HepG2 (cell line): ENCODE measurements around the gene TRMT5.

ENCODE experiments used
- ASH2L ChIP-seq: fragments of 300-600, 200-600 bp; sonication (generic); IDR thresholded peaks from 2 replicates; pipeline ENCODE4 v1.7.0; 2017; ENCODE audit warnings: low read depth, mild to moderate bottlenecking, moderate library complexity, mixed read lengths, low read length; ENCODE audit not compliant: insufficient read length
- ETV5 ChIP-seq: IDR thresholded peaks from 2 replicates; pipeline ENCODE4 v1.6.1; 2018; ENCODE audit warnings: missing biosample characterization, missing genetic modification reagents, inconsistent platforms, borderline replicate concordance
- FOXA1 ChIP-seq, 2 experiments: fragments of 450-650 bp in 1 of 2; sonication (generic) in 1 of 2; formaldehyde crosslinking in 1 of 2; IDR thresholded peaks; 2 replicates each; pipeline versions ENCODE4 v1.4.0 to v1.6.1; 2016 to 2020; ENCODE audit warnings: missing genetic modification reagents in 1 of 2
- KDM2A ChIP-seq: sonication (generic); formaldehyde crosslinking; IDR thresholded peaks from 2 replicates; pipeline ENCODE4 v1.4.0; 2020; ENCODE audit warnings: low read depth, missing genetic modification reagents, borderline replicate concordance
- NONO ChIP-seq, 2 experiments: fragments of 450-650 bp in 1 of 2; sonication (generic) in 1 of 2; formaldehyde crosslinking in 1 of 2; IDR thresholded peaks in 1 of 2; conservative IDR thresholded peaks in 1 of 2; 2 replicates each; pipeline versions ENCODE4 v1.6.1 to v1.8.0; 2017 to 2022; ENCODE audit warnings: mild to moderate bottlenecking in 1 of 2, missing genetic modification reagents in 1 of 2, moderate library complexity in 1 of 2
- PAX8 ChIP-seq: sonication (generic); formaldehyde crosslinking; IDR thresholded peaks from 2 replicates; pipeline ENCODE4 v1.8.0; 2022; ENCODE audit warnings: mild to moderate bottlenecking, missing genetic modification reagents, borderline replicate concordance
- ZBTB21 ChIP-seq: sonication (generic); formaldehyde crosslinking; IDR thresholded peaks from 2 replicates; pipeline ENCODE4 v1.4.0; 2020; ENCODE audit warnings: missing genetic modification reagents
- ZNF143 ChIP-seq: sonication (generic); formaldehyde crosslinking; IDR thresholded peaks from 2 replicates; pipeline ENCODE4 v1.4.0; 2020; ENCODE audit warnings: missing genetic modification reagents
- ZNF335 ChIP-seq: sonication (generic); formaldehyde crosslinking; IDR thresholded peaks from 2 replicates; pipeline ENCODE4 v1.4.0; 2020; ENCODE audit warnings: missing genetic modification reagents
- TF ChIP-seq, protein P1 (sequence below): sonication (generic); formaldehyde crosslinking; IDR thresholded peaks from 2 replicates; pipeline ENCODE4 v1.4.0; 2020; ENCODE audit warnings: missing genetic modification reagents
- TF ChIP-seq, protein P2 (sequence below), 2 experiments: IDR thresholded peaks; 2 replicates each; pipeline ENCODE4 v1.6.1; 2011 to 2012; ENCODE audit warnings: low read length in 2 of 2, borderline replicate concordance in 1 of 2, low read depth in 1 of 2, mild to moderate bottlenecking in 1 of 2, moderate library complexity in 1 of 2
- TF ChIP-seq, protein P3 (sequence below): sonication (generic); formaldehyde crosslinking; IDR thresholded peaks from 2 replicates; pipeline ENCODE4 v1.5.0; 2020; ENCODE audit warnings: mild to moderate bottlenecking, missing genetic modification reagents, moderate library complexity
- TF ChIP-seq, protein P4 (sequence below): sonication (generic); formaldehyde crosslinking; IDR thresholded peaks from 2 replicates; pipeline ENCODE4 v1.5.1; 2020; ENCODE audit warnings: mild to moderate bottlenecking, missing genetic modification reagents, moderate library complexity

DNA sequence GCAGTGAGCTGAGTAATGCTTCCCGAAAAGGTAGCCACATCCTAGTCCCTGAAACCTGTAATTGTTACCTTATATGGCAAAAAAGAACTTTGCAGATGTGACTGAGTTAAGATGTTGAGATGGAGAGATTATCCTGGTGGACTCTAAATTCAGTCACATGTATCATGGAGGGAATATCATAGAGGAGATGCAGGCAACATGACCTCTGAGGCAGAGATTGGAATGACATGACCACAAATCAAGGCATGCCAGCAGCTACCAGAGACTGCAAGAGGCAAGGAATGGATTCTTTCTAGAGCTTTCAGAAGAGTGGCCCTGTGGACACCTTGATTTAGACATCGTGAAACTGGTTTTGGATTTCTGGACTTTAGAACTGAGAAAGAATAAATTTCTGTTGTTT lies 18.7 kb upstream of the TRMT5 start:
- TF ChIP-seq, protein P1, sequence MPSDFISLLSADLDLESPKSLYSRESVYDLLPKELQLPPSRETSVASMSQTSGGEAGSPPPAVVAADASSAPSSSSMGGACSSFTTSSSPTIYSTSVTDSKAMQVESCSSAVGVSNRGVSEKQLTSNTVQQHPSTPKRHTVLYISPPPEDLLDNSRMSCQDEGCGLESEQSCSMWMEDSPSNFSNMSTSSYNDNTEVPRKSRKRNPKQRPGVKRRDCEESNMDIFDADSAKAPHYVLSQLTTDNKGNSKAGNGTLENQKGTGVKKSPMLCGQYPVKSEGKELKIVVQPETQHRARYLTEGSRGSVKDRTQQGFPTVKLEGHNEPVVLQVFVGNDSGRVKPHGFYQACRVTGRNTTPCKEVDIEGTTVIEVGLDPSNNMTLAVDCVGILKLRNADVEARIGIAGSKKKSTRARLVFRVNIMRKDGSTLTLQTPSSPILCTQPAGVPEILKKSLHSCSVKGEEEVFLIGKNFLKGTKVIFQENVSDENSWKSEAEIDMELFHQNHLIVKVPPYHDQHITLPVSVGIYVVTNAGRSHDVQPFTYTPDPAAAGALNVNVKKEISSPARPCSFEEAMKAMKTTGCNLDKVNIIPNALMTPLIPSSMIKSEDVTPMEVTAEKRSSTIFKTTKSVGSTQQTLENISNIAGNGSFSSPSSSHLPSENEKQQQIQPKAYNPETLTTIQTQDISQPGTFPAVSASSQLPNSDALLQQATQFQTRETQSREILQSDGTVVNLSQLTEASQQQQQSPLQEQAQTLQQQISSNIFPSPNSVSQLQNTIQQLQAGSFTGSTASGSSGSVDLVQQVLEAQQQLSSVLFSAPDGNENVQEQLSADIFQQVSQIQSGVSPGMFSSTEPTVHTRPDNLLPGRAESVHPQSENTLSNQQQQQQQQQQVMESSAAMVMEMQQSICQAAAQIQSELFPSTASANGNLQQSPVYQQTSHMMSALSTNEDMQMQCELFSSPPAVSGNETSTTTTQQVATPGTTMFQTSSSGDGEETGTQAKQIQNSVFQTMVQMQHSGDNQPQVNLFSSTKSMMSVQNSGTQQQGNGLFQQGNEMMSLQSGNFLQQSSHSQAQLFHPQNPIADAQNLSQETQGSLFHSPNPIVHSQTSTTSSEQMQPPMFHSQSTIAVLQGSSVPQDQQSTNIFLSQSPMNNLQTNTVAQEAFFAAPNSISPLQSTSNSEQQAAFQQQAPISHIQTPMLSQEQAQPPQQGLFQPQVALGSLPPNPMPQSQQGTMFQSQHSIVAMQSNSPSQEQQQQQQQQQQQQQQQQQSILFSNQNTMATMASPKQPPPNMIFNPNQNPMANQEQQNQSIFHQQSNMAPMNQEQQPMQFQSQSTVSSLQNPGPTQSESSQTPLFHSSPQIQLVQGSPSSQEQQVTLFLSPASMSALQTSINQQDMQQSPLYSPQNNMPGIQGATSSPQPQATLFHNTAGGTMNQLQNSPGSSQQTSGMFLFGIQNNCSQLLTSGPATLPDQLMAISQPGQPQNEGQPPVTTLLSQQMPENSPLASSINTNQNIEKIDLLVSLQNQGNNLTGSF (CRISPR knock-in tag) = no peak
- TF ChIP-seq PAX8 (CRISPR knock-in tag) (no peak), NONO (IDR thresholded peaks at IDR 0.05) (no peak), NONO (CRISPR knock-in tag; conservative IDR thresholded peaks at IDR 0.05) (no peak), ZBTB21 (CRISPR knock-in tag) (no peak), ZNF143 (CRISPR knock-in tag) (no peak), KDM2A (CRISPR knock-in tag) (no peak), FOXA1 (IDR thresholded peaks at IDR 0.05) (no peak), FOXA1 (CRISPR knock-in tag; IDR thresholded peaks at IDR 0.05) (no peak), ASH2L (no peak), ZNF335 (no peak), ETV5 (CRISPR knock-in tag) (no peak)
- TF ChIP-seq, protein P2, sequence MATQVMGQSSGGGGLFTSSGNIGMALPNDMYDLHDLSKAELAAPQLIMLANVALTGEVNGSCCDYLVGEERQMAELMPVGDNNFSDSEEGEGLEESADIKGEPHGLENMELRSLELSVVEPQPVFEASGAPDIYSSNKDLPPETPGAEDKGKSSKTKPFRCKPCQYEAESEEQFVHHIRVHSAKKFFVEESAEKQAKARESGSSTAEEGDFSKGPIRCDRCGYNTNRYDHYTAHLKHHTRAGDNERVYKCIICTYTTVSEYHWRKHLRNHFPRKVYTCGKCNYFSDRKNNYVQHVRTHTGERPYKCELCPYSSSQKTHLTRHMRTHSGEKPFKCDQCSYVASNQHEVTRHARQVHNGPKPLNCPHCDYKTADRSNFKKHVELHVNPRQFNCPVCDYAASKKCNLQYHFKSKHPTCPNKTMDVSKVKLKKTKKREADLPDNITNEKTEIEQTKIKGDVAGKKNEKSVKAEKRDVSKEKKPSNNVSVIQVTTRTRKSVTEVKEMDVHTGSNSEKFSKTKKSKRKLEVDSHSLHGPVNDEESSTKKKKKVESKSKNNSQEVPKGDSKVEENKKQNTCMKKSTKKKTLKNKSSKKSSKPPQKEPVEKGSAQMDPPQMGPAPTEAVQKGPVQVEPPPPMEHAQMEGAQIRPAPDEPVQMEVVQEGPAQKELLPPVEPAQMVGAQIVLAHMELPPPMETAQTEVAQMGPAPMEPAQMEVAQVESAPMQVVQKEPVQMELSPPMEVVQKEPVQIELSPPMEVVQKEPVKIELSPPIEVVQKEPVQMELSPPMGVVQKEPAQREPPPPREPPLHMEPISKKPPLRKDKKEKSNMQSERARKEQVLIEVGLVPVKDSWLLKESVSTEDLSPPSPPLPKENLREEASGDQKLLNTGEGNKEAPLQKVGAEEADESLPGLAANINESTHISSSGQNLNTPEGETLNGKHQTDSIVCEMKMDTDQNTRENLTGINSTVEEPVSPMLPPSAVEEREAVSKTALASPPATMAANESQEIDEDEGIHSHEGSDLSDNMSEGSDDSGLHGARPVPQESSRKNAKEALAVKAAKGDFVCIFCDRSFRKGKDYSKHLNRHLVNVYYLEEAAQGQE (IDR thresholded peaks at IDR 0.05; ENCODE audit: borderline replicate concordance in 1 of 2, low read depth in 1 of 2, low read length in 2 of 2) = no peak
- TF ChIP-seq, protein P3, sequence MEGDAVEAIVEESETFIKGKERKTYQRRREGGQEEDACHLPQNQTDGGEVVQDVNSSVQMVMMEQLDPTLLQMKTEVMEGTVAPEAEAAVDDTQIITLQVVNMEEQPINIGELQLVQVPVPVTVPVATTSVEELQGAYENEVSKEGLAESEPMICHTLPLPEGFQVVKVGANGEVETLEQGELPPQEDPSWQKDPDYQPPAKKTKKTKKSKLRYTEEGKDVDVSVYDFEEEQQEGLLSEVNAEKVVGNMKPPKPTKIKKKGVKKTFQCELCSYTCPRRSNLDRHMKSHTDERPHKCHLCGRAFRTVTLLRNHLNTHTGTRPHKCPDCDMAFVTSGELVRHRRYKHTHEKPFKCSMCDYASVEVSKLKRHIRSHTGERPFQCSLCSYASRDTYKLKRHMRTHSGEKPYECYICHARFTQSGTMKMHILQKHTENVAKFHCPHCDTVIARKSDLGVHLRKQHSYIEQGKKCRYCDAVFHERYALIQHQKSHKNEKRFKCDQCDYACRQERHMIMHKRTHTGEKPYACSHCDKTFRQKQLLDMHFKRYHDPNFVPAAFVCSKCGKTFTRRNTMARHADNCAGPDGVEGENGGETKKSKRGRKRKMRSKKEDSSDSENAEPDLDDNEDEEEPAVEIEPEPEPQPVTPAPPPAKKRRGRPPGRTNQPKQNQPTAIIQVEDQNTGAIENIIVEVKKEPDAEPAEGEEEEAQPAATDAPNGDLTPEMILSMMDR (CRISPR knock-in tag) = no peak
- TF ChIP-seq, protein P4, sequence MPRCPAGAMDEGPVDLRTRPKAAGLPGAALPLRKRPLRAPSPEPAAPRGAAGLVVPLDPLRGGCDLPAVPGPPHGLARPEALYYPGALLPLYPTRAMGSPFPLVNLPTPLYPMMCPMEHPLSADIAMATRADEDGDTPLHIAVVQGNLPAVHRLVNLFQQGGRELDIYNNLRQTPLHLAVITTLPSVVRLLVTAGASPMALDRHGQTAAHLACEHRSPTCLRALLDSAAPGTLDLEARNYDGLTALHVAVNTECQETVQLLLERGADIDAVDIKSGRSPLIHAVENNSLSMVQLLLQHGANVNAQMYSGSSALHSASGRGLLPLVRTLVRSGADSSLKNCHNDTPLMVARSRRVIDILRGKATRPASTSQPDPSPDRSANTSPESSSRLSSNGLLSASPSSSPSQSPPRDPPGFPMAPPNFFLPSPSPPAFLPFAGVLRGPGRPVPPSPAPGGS = no peak
